ENCODE results near the gene CAMK1D. TPM values are rescaled to one million over a fixed set of nuclear protein-coding genes. Genes with fewer than 3 reads are reported as not detected.

CAMK1D gene
- total and polyA plus RNA-seq, 10 of the 15 experiments (the other 5 are each of a cell fraction or from before 2014, with no cell fraction given), result 2.1 to 35.5 (median 14.7) TPM

GRCh38 chr10:12766223-12766622, 416.9 kb downstream of the CAMK1D start:
- H3K9me3 ChIP-seq (replicated peaks; ENCODE audit: control insufficient read depth, insufficient read depth, low read length), result no peaks in the 10 kb centered on the region
- no CpG with 5 or more reads among the region's 5 CpGs for WGBS (ENCODE audit: insufficient coverage, insufficient replicate concordance, low lambda C conversion rate, missing lambda C conversion rate)
- ATAC-seq, result no peak
- no peaks in the 10 kb centered on the region for H3K79me2 ChIP-seq (ENCODE audit: control insufficient read depth, insufficient read depth, low read length)
- POLR2A ChIA-PET, result no interaction called here
- in situ Hi-C loops (cut with MboI) (no loop called here), intact Hi-C loops (cut with micrococcal nuclease; ENCODE audit: unreplicated experiment) (no loop called here)
- no peaks in the 10 kb centered on the region for H3K4me1 ChIP-seq (ENCODE audit: control insufficient read depth, insufficient read depth, low read length)
- no peak overlapping the region for H2AFZ ChIP-seq (ENCODE audit: control insufficient read depth, low read depth, low read length)
- FAIRE-seq, result no peak
- RAD21 ChIA-PET (ENCODE audit: unreplicated experiment), result interaction anchor here (0.7 kb wide), 1 partner anchor 117 kb away, joined by 4 read pairs; no protein-coding TSS in a partner anchor
- TF ChIP-seq RBBP5 (conservative IDR thresholded peaks at IDR 0.05), result no peak
- TF ChIP-seq CBX3 (IDR thresholded peaks at IDR 0.05; ENCODE audit: borderline replicate concordance, low read depth), result no peak
- no peak for TF ChIP-seq ESRRA (IDR thresholded peaks at IDR 0.05; ENCODE audit: low read length)
- no peak for TF ChIP-seq POLR2A (IDR thresholded peaks at IDR 0.05; ENCODE audit: low read depth, low read length)
- TF ChIP-seq EGR1 (IDR thresholded peaks at IDR 0.05; ENCODE audit: borderline replicate concordance in 1 of 2, low read depth in 2 of 2, low read length in 2 of 2), result no peak
- TF ChIP-seq RELB (IDR thresholded peaks at IDR 0.05; ENCODE audit: low read depth), result no peak
- TF ChIP-seq MEF2A (IDR thresholded peaks at IDR 0.05; ENCODE audit: insufficient read depth, low read depth, low read length), result no peak
- TF ChIP-seq NFYA (IDR thresholded peaks at IDR 0.05; ENCODE audit: borderline replicate concordance, low read depth, low read length), result no peak
- H3K4me2 ChIP-seq (ENCODE audit: control insufficient read depth, insufficient read depth), result no peak overlapping the region
- SMC1A ChIA-PET (ENCODE audit: uncharacterized antibody, unreplicated experiment), result interaction anchor here (1.0 kb wide), 1 partner anchor 16 kb away, joined by 3 read pairs; no protein-coding TSS in a partner anchor
- no peaks in the 10 kb centered on the region for H3K27me3 ChIP-seq (replicated peaks in 1 of 2; ENCODE audit: control insufficient read depth in 2 of 2, insufficient read depth in 2 of 2, low read length in 1 of 2)
- no peak overlapping the region for H3K27ac ChIP-seq (ENCODE audit: control insufficient read depth, insufficient read depth)
- no peak for DNase-seq (ENCODE audit: low read depth, low spot score)
- CTCF ChIA-PET, result no interaction called here
- no peaks in the 10 kb centered on the region for H3K36me3 ChIP-seq (ENCODE audit: control insufficient read depth in 2 of 2, insufficient read depth in 2 of 2, low read length in 1 of 2)
- no peaks in the 10 kb centered on the region for H4K20me1 ChIP-seq (ENCODE audit: control insufficient read depth, insufficient read depth)
- no TSS peak for BruUV-seq (replicated peaks)
- no peak overlapping the region for H3K9ac ChIP-seq (ENCODE audit: control insufficient read depth, insufficient read depth, low read length)
- no peak overlapping the region for H3K4me3 ChIP-seq

Data from GM12878 (cell line).